Activated CD4-positive, alpha-beta T cell treated with anti-CD3 and anti-CD28 coated beads, Interleukin-2, amount 50 U/mL, for 48 hours (primary cell): Measurements from ENCODE around the gene IFNA1.
"Not testable (repeated sequence)": the region's sequence is repeated elsewhere in the genome, so short reads cannot be mapped to it uniquely, and the experiment has no call there.

Experiments used
- DNase-seq, 2 experiments: peaks; one replicate each; pipeline ENCODE4 v3.0.0-alpha.2; 2020

The IFNA1 gene

GRCh38 chr9:21449312-21449711, 9.1 kb downstream of the IFNA1 start:
- not testable (repeated sequence) for DNase-seq

DNA sequence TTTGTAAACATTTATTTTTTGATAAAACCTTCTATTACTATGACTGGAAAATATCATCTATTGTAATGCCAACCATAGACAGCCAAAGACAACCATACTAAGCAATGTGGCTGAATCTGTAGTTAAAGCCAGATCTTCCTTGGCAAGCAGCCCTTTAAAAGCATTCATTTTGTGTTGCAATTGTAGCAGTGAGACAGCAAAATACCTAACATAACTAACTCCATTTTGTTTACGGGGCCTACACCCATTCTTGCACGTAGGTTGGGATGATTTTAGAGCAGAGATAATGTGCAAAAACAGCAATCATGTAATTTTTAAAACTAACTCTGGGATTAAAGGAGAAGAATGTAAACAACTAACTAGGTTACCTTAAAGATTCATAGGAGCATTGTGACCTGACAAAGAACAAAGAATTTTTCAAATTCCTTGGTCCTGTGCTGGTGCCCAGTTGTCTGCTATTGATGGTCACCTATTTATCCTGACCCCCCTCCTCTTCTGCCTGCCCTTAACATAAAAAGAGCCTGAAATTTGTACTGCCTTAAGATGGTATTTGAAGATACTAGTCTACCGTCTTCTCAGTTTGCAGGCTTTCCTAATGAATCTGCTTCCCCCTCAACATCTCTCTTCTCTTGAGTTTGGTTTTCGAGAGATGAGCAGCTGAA, 10.6 kb downstream of the IFNA1 start:
- DNase-seq: no peak

DNA sequence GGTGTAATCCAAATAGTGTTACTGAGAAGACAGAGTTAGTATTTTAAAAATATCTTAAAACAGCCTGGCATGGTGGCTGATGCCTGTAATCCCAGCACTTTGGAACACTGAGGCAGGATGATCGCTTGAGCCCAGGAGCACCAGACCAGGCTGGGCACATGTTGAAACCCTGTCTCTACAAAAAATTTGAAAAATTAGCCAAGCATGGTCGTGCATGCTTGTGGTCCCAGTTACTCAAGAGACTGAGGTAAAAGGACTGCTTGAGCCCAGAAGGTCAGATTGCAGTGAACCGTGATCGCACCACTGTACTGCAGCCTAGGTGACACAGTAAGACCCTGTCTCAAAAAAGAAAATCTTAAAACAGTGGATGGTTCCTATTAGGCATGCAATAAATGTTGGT, 12.4 kb downstream of the IFNA1 start:
- no peak for DNase-seq

GRCh38 chr9:21454149-21454548, 13.9 kb downstream of the IFNA1 start:
- DNase-seq: no peak

GRCh38 chr9:21455320-21455719, 15.1 kb downstream of the IFNA1 start:
- peak in 1 of 2 experiments; percentile 13 for DNase-seq

DNA sequence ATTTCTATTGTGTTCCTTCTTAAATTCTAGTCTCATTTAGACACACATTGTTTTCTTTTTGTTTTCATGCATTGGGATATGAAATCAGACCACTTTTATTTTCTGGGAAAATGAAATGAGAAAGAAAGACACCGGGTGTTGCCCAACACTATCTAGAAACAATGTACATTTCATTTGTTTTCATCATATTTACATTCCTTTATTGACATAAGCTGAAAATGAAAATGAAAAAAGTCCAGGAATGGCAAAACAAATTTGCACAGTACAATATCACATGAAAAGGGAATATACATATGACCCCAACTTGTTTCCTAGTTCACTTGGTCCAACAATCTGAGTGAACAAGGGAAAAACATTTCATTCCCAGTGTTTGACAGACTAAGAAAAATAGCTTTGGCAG, 21.1 kb downstream of the IFNA1 start:
- DNase-seq: no peak

GRCh38 chr9:21465138-21465537, 24.9 kb downstream of the IFNA1 start:
- no peak for DNase-seq

- no peak for DNase-seq
These were observed 25.8 kb downstream of the IFNA1 start for GRCh38 chr9:21465859-21466518.

DNA sequence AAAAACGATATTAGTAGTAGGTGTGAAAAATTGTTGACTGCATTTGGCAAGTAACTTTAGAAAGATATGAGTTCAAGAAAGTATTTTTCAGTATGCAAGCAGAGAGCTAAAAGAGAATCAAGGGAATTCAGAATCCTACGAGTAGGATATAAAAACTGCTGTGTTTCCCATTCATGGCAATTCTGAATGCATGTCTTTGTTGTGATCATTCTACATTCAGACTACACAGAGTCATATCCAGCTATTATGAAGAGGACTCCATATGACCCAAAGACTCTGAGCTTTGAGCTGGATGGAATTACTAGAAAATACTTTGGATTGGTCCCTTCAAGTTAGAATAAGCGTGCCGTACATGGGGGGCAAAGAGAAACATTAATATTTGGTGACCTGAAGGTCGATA, 29.9 kb downstream of the IFNA1 start:
- no peak for DNase-seq

DNA sequence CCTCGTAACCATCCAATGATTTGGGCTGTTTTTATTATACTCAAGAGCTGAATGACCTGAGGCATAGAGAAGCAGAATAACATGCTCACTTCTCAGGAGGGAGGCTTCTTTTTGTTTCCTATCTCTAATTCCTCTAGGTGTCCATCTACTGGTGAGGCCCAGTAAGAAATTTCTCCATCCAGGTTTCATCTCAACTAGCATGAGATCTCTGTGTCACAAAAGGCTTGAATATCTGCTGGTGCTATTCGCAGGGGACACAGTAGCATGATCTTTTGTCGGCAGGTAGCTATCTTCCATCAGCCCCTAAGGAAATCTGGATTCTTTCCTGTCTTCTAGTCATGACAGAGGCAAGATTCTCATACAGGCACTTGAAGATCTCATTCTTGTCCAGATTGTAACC, 33.0 kb downstream of the IFNA1 start:
- no peak for DNase-seq

DNA sequence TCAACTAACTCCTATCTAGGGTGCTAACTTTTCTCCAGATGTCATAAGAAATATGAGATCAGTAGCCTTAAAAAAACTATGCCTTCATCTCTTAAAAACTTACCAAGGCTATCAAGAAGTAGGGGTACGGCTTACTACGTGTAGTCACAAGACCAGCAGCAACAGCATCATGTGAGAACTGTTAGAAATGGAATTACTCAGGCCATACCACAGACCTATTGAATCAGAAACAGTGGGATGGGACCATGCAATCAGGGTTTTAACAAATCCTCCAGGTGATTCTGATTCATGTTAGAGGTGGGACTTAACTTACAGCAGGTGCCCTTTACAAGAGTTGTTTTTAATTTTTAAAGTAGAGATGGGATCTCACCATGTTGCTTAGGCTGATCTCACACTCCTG, 37.2 kb downstream of the IFNA1 start:
- DNase-seq: no peak

DNA sequence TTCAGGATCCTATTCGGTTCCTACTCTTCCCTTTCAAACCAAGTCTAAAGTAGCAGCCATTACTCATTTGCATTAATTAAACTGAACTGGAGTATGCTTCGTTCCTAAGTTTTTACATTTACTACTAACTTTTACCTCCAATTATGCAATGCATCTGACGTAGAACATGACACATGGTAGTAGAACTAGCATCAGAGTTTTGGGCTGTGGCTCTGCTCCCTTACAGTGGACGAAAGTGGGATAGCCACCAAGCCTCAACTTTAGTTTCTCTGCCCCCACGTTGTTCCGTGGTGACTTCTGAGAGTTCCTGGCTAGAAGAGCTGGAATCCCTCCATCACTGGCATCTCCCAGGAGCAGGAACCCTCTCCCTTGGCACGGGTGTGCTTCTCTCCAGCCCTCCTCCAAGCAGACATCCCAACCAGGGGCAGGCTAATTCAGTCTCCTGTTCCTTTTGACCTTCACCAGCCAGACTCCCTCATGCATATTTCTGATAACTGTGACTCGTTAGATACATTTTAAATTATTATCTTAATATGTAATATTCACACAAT, 39.0 kb downstream of the IFNA1 start:
- no peak for DNase-seq

DNA sequence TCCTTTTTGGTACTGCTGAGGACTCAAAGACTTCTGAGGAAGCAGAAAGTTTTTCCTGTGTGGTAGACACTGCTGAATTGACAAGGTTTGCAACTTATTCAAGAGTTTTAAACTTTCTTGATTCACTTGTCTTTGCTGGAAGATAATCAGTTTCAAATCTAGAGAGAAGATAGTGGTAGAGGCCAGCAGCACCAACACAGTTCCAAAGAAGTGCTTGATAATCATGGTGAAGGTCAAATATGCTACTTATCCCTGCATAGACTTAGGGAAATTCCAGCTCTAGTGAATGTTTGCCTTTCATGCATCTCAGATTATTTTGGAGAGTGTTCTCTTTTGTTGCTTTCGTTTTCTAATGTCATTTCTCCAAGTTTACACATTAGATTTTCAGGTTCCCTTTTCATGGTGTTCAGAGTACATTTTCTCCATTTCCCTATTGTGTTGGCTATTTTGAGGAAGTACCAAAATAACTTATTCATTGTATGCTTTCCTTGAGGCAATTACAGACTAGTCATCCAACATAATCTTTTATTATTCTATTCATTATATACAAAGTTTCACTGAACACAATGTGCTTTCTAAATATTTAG, 41.3 kb downstream of the IFNA1 start:
- no peak for DNase-seq

GRCh38 chr9:21482213-21482612, 42.0 kb downstream of the IFNA1 start, which contains the start of gene IFNE:
TSS of gene IFNE (minus strand) at chr9:21482313. CDS start at chr9:21481694, 619 bp downstream.
- DNase-seq: no peak
